ENCODE measurements around the gene PLCH1. TPM values are rescaled to one million over a fixed set of nuclear protein-coding genes. Genes with fewer than 3 reads are reported as not detected.

Gene PLCH1
- total RNA-seq, 1 experiment from 2014 or later, result 3.8 TPM

DNA sequence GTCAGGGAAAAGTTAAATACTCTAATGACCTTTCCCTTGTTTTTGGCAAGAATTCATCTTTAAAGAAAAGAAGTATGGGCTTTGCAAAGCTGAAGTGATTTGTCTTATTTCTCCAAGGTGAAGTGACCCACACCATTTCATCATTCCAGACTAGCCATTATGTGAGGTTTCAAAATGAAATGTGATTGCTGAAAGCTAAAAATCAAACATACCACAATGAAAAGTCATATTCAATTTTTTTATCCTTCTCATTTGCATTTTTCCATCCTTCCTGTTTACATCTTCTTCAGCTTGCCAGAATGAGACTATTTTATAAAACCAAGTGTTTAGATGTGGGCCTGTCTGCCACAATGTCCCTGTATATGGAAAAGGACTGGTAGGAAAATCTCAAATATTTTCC lies 309.1 kb downstream of the PLCH1 start:
- Histone ChIP-seq H3K36me3 (ENCODE audit: control insufficient read depth in 1 of 2, insufficient read depth in 2 of 2, low read length in 2 of 2) (no peaks in the 10 kb centered on the region), H3K4me3 (replicated peaks in 1 of 2; ENCODE audit: low read depth in 1 of 2, low read length in 2 of 2) (no peak overlapping the region), H3K9ac (ENCODE audit: low read length) (no peak overlapping the region), H3K27ac (ENCODE audit: low read depth, low read length) (no peak overlapping the region), H3K9me2 (ENCODE audit: insufficient read depth) (no peaks in the 10 kb centered on the region), H3K4me2 (ENCODE audit: low read length) (no peak overlapping the region), H3K79me2 (ENCODE audit: insufficient read depth, low read length) (no peaks in the 10 kb centered on the region), H3K4me1 (ENCODE audit: control insufficient read depth in 1 of 2, insufficient read depth in 2 of 2, low read length in 2 of 2) (no peaks in the 10 kb centered on the region), H3K27me3 (ENCODE audit: insufficient read depth, low read length) (no peaks in the 10 kb centered on the region), H4K20me1 (ENCODE audit: insufficient read depth) (no peaks in the 10 kb centered on the region), H3K9me3 (ENCODE audit: control insufficient read depth in 1 of 2, insufficient read depth in 1 of 2, low read depth in 1 of 2, low read length in 2 of 2) (no peaks in the 10 kb centered on the region), H2AFZ (ENCODE audit: low read depth, low read length, poor library complexity, severe bottlenecking) (no peak overlapping the region)
- ChIA-PET CTCF (no interaction called here), POLR2A (no interaction called here), RAD21 (ENCODE audit: low non-redundant PET in 1 of 2, low total read pairs in 2 of 2, uncharacterized antibody in 2 of 2, unreplicated experiment in 2 of 2) (no interaction called here)
- ATAC-seq (no peak), DNase-seq (ENCODE audit: low read depth, low spot score) (no peak)
- no TSS peak for BruUV-seq (replicated peaks)
- intact Hi-C loops (cut with micrococcal nuclease), result no loop called here
- TF ChIP-seq SIN3A (IDR thresholded peaks at IDR 0.05; ENCODE audit: low read depth), result no peak
- TF ChIP-seq, protein P1, sequence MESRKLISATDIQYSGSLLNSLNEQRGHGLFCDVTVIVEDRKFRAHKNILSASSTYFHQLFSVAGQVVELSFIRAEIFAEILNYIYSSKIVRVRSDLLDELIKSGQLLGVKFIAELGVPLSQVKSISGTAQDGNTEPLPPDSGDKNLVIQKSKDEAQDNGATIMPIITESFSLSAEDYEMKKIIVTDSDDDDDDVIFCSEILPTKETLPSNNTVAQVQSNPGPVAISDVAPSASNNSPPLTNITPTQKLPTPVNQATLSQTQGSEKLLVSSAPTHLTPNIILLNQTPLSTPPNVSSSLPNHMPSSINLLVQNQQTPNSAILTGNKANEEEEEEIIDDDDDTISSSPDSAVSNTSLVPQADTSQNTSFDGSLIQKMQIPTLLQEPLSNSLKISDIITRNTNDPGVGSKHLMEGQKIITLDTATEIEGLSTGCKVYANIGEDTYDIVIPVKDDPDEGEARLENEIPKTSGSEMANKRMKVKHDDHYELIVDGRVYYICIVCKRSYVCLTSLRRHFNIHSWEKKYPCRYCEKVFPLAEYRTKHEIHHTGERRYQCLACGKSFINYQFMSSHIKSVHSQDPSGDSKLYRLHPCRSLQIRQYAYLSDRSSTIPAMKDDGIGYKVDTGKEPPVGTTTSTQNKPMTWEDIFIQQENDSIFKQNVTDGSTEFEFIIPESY (IDR thresholded peaks at IDR 0.05; ENCODE audit: extremely low read depth, insufficient replicate concordance, low read length), result no peak
- TF ChIP-seq EGR1 (IDR thresholded peaks at IDR 0.05; ENCODE audit: low read depth), result no peak
- no peak for TF ChIP-seq SRF (IDR thresholded peaks at IDR 0.05; ENCODE audit: low read depth)
- TF ChIP-seq POLR2A (IDR thresholded peaks at IDR 0.05; ENCODE audit: borderline replicate concordance, extremely low read depth, insufficient read depth, insufficient read length), result no peak
- no peak for TF ChIP-seq ELF1 (IDR thresholded peaks at IDR 0.05; ENCODE audit: borderline replicate concordance, low read depth)
- no peak for TF ChIP-seq FOSL1 (IDR thresholded peaks at IDR 0.05; ENCODE audit: low read depth)
- no peak for TF ChIP-seq RAD21 (IDR thresholded peaks at IDR 0.05; ENCODE audit: low read depth)
- no peak for TF ChIP-seq CBX3 (IDR thresholded peaks at IDR 0.05; ENCODE audit: low read depth)
- TF ChIP-seq YY1 (IDR thresholded peaks at IDR 0.05; ENCODE audit: extremely low read depth, insufficient replicate concordance, low read depth, low read length), result no peak
- TF ChIP-seq TCF7L2 (IDR thresholded peaks at IDR 0.05; ENCODE audit: borderline replicate concordance, extremely low read depth, insufficient read depth, insufficient read length), result no peak
- TF ChIP-seq, protein P2, sequence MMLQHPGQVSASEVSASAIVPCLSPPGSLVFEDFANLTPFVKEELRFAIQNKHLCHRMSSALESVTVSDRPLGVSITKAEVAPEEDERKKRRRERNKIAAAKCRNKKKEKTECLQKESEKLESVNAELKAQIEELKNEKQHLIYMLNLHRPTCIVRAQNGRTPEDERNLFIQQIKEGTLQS (IDR thresholded peaks at IDR 0.05), result no peak
- TF ChIP-seq POLR2AphosphoS5 (IDR thresholded peaks at IDR 0.05; ENCODE audit: low read depth, low read length), result no peak
- no peak for TF ChIP-seq EZH2phosphoT487 (IDR thresholded peaks at IDR 0.05; ENCODE audit: borderline replicate concordance)
- TF ChIP-seq EZH2 (IDR thresholded peaks at IDR 0.05), result no peak
- TF ChIP-seq, protein P3, sequence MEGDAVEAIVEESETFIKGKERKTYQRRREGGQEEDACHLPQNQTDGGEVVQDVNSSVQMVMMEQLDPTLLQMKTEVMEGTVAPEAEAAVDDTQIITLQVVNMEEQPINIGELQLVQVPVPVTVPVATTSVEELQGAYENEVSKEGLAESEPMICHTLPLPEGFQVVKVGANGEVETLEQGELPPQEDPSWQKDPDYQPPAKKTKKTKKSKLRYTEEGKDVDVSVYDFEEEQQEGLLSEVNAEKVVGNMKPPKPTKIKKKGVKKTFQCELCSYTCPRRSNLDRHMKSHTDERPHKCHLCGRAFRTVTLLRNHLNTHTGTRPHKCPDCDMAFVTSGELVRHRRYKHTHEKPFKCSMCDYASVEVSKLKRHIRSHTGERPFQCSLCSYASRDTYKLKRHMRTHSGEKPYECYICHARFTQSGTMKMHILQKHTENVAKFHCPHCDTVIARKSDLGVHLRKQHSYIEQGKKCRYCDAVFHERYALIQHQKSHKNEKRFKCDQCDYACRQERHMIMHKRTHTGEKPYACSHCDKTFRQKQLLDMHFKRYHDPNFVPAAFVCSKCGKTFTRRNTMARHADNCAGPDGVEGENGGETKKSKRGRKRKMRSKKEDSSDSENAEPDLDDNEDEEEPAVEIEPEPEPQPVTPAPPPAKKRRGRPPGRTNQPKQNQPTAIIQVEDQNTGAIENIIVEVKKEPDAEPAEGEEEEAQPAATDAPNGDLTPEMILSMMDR (IDR thresholded peaks at IDR 0.05 in 2 of 3, conservative IDR thresholded peaks at IDR 0.05 in 1 of 3; ENCODE audit: borderline replicate concordance in 1 of 3, insufficient read depth in 1 of 3, low read depth in 2 of 3, low read length in 2 of 3), result no peak
- no peak for TF ChIP-seq SP1 (IDR thresholded peaks at IDR 0.05; ENCODE audit: low read depth)
- TF ChIP-seq, protein P4, sequence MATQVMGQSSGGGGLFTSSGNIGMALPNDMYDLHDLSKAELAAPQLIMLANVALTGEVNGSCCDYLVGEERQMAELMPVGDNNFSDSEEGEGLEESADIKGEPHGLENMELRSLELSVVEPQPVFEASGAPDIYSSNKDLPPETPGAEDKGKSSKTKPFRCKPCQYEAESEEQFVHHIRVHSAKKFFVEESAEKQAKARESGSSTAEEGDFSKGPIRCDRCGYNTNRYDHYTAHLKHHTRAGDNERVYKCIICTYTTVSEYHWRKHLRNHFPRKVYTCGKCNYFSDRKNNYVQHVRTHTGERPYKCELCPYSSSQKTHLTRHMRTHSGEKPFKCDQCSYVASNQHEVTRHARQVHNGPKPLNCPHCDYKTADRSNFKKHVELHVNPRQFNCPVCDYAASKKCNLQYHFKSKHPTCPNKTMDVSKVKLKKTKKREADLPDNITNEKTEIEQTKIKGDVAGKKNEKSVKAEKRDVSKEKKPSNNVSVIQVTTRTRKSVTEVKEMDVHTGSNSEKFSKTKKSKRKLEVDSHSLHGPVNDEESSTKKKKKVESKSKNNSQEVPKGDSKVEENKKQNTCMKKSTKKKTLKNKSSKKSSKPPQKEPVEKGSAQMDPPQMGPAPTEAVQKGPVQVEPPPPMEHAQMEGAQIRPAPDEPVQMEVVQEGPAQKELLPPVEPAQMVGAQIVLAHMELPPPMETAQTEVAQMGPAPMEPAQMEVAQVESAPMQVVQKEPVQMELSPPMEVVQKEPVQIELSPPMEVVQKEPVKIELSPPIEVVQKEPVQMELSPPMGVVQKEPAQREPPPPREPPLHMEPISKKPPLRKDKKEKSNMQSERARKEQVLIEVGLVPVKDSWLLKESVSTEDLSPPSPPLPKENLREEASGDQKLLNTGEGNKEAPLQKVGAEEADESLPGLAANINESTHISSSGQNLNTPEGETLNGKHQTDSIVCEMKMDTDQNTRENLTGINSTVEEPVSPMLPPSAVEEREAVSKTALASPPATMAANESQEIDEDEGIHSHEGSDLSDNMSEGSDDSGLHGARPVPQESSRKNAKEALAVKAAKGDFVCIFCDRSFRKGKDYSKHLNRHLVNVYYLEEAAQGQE (IDR thresholded peaks at IDR 0.05; ENCODE audit: low read depth), result no peak
- no peak for TF ChIP-seq ZFX (IDR thresholded peaks at IDR 0.05)
- TF ChIP-seq, protein P5, sequence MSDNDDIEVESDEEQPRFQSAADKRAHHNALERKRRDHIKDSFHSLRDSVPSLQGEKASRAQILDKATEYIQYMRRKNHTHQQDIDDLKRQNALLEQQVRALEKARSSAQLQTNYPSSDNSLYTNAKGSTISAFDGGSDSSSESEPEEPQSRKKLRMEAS (IDR thresholded peaks at IDR 0.05), result no peak
